Muscle of leg (tissue), 11 donors: ENCODE results near the gene IL17B. TPM values are rescaled to one million over a fixed set of nuclear protein-coding genes. Genes with fewer than 3 reads are reported as not detected.

Experiments
- DNase-seq: peaks from one replicate; pipeline ENCODE4 v3.0.0; 2013
- H3K27ac ChIP-seq: one replicate; pipeline ENCODE4 v1.5.1; 2013; ENCODE audit warnings: mild to moderate bottlenecking, low read length, control low read depth
- H3K27me3 ChIP-seq: one replicate; pipeline ENCODE4 v1.6.1; 2013; ENCODE audit warnings: low read length; ENCODE audit not compliant: control insufficient read depth, insufficient read depth
- H3K36me3 ChIP-seq: one replicate; pipeline ENCODE4 v1.6.1; 2013; ENCODE audit warnings: low read length; ENCODE audit not compliant: control insufficient read depth, insufficient read depth
- H3K4me1 ChIP-seq: one replicate; pipeline ENCODE4 v1.6.1; 2013; ENCODE audit warnings: low read length; ENCODE audit not compliant: control insufficient read depth, insufficient read depth
- H3K4me3 ChIP-seq: one replicate; pipeline ENCODE4 v1.5.1; 2013; ENCODE audit warnings: low read length, control low read depth
- H3K9me3 ChIP-seq: replicated peaks from 2 replicates; pipeline ENCODE4 v1.6.1; 2013; ENCODE audit warnings: low read depth, low read length; ENCODE audit not compliant: control insufficient read depth
- WGBS: methylation state at CpG from one replicate; pipeline ENCODE4 v1.1.5; 2013; ENCODE audit warnings: missing lambda C conversion rate; ENCODE audit not compliant: insufficient coverage; 5-methylcytosine and 5-hydroxymethylcytosine counted together
- polyA plus RNA-seq, 8 donors: library from polyadenylated mRNA; unstranded; fragments of 120-200 nt; gene quantifications; one replicate each; pipeline versions ENCODE4 v1.2.1 to v1.2.3, GENCODE V29; 2013; ENCODE audit warnings: inconsistent platforms in 1 of 8, low replicate concordance in 1 of 8; ENCODE audit not compliant: insufficient read length in 8 of 8, insufficient read depth in 1 of 8
- total RNA-seq: library from RNA; stranded (reverse); fragments of 120-200 nt; gene quantifications from one replicate; pipeline ENCODE4 v1.2.4, GENCODE V29; 2013

IL17B gene
- total and polyA plus RNA-seq, 9 donors, result 151 to 423 (median 289) TPM

DNA sequence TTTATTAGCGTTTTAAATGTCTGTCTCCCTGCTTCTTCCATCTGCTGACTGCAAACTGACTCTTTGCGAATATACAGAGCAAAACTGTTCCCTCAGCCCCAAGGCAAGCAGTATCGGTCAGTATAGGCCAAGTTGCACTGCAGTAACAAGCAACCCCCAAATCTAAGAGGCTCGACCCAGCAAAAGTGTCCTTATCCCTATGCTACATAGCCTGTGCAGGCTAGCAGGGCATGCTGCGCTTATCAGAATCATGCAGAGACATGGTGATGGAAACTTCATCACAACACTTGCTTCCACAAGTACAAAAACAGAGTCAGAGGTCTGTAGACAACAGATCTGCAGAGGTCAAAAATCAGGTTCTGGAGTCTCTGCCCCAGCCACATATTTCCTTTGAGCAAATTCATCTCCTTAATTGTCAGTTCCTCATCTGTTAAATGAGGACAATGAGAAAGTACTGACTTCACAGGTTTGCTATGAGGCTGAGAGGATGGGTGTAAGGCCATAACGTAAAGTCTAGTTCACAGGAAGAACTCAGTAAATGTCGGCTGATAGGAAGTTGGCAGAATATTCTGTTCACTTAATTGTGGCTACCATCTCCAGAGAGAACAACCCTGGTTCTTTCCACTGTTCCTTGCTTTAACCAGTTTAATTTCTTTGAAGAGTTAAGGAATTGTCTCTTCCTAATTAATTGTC lies 9.6 kb upstream of the IL17B start:
- Histone ChIP-seq H3K27me3 (no peaks in the 10 kb centered on the region), H3K27ac (no peak overlapping the region), H3K9me3 (no peaks in the 10 kb centered on the region), H3K4me1 (peaks cover 48% of the 10 kb centered on the region), H3K36me3 (no peaks in the 10 kb centered on the region), H3K4me3 (no peak overlapping the region)
- 93% methylated on average over 5 of the region's 7 CpGs for WGBS
- no peak for DNase-seq

DNA sequence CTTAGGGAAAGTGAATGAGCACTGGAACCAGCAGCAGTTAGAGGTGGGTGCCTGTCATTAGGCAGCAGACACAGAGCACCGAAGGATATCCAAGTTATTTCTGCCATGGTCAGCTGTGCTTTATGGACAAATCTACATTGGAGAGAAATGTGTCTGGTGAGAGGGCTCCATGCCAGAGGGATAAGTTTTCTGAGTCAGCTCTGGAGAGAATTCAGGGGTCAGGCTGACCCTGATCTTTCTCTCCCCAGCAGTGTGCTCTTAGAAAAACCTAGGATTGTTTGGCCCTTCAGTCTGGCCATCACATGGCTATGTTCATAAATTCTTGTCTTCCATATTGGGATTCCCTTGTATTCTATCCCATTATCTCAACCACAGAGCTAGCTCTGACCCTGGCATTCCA lies 8.9 kb upstream of the IL17B start:
- H3K36me3 ChIP-seq, result no peaks in the 10 kb centered on the region

DNA sequence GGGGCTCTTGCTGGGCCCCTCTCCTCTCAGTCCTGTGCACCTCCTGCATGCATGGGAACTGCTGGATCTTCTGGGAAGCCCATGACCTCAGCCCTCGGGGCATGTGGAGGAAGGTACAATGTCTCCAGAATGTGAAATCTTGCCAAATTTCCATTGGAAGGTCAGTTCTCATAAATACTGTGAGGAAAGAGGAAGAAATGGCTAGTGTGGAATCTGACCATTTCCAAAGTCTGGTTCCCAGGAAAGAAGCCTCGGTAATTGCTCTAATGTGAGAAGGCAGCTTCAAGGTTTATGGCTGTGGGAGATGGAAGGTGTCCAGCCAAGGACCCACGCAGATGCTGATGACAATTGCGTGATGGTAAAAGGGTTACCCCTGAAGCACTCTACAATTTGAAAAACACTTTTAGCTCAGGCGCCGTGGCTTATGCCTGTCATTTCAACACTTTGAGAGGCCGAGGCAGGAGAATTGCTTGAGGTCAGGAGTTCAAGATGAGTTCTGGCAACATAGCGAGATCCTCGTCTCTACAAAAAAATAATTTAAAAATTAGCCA lies 8.1 kb upstream of the IL17B start:
- H3K27ac ChIP-seq, result peak overlapping the region; percentile 69
- H3K27me3 ChIP-seq, result no peaks in the 10 kb centered on the region
- H3K9me3 ChIP-seq, result no peaks in the 10 kb centered on the region
- no peaks in the 10 kb centered on the region for H3K36me3 ChIP-seq
- no peak overlapping the region for H3K4me3 ChIP-seq
- peak; percentile 61 for DNase-seq
- peaks cover 63% of the 10 kb centered on the region for H3K4me1 ChIP-seq
- WGBS, result 31% methylated on average over 5 of the region's 9 CpGs

More for the DNA sequence above, 8.9 kb upstream of the IL17B start:
- WGBS, result 43% methylated on average over 1 of the region's 1 CpG
- Histone ChIP-seq H3K9me3 (no peaks in the 10 kb centered on the region), H3K27ac (peak overlapping the region; percentile 55), H3K27me3 (no peaks in the 10 kb centered on the region), H3K4me1 (peaks cover 54% of the 10 kb centered on the region), H3K4me3 (no peak overlapping the region)
- peak; percentile 44 for DNase-seq

DNA sequence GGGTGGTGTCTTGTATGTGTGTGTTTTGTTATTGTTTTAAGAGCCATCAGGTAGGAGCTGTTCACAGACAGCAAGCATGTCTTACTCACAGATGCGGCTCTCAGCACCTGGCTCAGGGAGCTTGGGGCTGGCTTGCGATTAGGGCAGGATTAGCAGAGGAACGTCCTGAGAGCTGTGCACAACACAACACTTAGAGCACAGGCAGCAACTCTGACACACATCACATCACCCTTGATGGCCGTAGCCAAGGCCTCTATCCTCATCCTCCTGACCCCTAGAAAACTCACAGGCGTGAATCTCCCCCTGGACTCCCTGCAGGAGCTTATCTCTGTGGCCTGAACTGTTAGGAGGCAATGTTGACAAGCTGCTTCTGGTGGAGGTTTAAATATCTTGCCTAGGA lies 7.1 kb upstream of the IL17B start:
- Histone ChIP-seq H3K4me1 (peaks cover 73% of the 10 kb centered on the region), H3K27ac (peak overlapping the region; percentile 37), H3K4me3 (no peak overlapping the region), H3K9me3 (no peaks in the 10 kb centered on the region), H3K27me3 (no peaks in the 10 kb centered on the region), H3K36me3 (no peaks in the 10 kb centered on the region)
- WGBS, result no CpG with 5 or more reads among the region's 5 CpGs
- no peak for DNase-seq

DNA sequence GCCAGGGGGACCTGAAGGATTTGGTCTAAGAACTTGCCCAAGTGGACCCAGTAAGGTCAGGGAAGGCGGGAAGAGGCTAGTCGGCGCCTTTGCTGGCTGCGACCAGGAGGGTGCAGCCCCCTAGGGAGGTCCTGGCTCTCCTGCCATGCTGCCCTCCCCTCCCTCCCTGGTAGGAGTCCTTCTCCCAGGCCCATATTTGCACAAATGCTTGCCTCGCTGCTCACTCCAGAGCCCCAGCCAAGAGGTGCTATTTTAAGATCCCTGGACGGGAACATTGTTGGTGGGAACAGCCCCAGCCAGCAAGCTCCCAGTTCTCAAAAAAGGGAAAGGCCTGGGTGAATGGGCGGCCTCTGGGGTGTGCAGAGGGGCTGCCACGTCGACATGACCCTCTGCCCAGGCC lies 4.3 kb upstream of the IL17B start:
- peak overlapping the region; percentile 78 for H3K27ac ChIP-seq
- WGBS, result 60% methylated on average over 1 of the region's 9 CpGs
- H3K27me3 ChIP-seq, result no peaks in the 10 kb centered on the region
- H3K4me3 ChIP-seq, result no peak overlapping the region
- peak; percentile 71 for DNase-seq
- H3K36me3 ChIP-seq, result no peaks in the 10 kb centered on the region
- H3K4me1 ChIP-seq, result peaks cover 79% of the 10 kb centered on the region
- no peaks in the 10 kb centered on the region for H3K9me3 ChIP-seq

DNA sequence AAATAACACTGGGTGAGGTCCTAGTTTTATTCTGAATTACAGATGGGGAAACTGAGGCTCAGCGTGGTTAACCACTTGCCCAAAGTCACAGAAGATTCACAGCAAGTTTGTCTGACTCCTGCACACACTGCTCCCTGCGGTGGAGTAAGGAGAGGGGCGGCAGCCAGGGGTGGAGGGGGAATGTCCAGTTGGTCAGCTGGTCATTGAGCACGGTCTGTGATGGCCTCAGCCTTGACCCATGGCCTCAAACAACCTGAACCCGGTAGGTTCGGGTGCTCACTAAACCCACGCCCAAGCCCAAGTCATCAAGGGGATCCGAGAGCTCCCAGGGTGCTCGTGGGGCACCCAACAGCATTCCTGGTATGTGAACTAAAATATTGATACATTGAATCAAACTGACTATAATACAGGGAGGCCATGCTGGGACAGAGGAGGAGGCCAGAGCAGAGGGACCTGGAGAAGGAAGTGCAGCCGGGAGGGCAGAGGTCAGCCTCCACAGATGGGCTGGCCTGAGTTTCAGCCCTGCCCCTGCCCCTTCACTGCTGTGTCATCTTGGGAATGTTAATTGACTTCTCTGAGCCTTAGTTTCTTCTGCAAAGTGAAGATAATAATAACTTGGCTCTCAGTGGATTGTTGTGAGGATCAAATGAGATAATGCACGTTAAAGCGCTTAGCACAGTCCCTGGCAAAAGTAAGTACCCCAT lies 3.6 kb upstream of the IL17B start:
- 78% methylated on average over 8 of the region's 12 CpGs for WGBS
- Histone ChIP-seq H3K27me3 (no peaks in the 10 kb centered on the region), H3K4me1 (peaks cover 76% of the 10 kb centered on the region), H3K9me3 (no peaks in the 10 kb centered on the region), H3K36me3 (no peaks in the 10 kb centered on the region), H3K27ac (peak overlapping the region; percentile 78), H3K4me3 (no peak overlapping the region)
- DNase-seq, result no peak

DNA sequence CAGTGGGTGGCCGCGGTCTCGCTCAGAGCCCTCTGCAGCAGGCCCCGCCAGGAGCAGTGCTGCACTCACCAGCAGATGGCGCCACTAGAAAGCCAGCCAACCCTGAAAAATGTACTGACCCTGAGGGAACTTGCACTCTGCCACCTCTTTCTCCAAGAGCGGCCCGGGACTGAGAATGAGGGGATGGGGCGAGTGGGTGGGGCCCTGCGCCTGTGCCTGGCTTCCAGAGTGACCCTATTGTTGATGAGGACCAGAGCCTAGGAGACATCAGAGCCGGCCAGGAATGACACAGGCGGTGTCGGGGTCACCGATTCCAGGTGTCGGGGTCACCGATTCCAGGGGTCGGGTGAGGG lies 2.9 kb upstream of the IL17B start:
- Histone ChIP-seq H3K4me3 (no peak overlapping the region), H3K36me3 (no peaks in the 10 kb centered on the region), H3K4me1 (peaks cover 69% of the 10 kb centered on the region), H3K27ac (no peak overlapping the region), H3K27me3 (no peaks in the 10 kb centered on the region), H3K9me3 (no peaks in the 10 kb centered on the region)
- WGBS, result 45% methylated on average over 11 of the region's 16 CpGs
- DNase-seq, result peak; percentile 81

DNA sequence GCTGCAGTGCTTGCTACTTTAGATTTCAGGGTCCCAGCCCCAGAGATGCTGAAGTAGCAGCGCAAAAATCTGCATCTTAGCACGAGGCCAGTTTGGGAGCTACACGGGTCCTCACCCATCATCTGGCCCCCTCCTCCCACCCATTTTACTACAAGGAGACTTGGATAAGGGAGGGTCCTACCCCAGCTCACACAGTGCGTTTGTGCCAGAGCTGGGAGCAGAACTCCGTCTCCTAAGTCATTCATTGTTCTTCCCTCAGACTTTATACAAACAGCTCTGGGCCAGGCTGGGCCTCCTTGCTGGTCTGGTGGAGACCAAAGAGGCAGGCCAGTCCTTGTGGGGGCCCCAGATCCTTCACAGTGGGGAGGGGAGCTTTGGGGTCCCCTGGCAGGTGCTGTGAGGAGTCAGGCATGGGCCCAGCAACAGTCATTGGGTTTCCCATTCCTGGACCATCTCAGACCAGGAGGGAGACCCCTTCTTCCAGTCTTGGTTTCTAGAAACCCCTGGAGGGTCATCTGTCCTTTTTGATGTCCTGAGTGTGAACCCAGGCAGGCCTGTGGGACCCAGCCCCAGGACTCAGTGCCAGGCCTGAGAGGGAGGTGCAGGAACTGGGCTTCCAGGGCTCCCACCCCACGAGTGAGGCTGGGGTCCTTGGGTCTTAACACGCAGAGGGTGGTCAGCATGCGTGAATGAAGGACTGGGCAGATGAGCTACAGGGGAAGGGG lies 2.3 kb upstream of the IL17B start:
- DNase-seq, result no peak
- Histone ChIP-seq H3K27me3 (no peaks in the 10 kb centered on the region), H3K36me3 (peaks cover 2% of the 10 kb centered on the region), H3K4me3 (no peak overlapping the region), H3K27ac (peak overlapping the region; percentile 38), H3K4me1 (peaks cover 72% of the 10 kb centered on the region), H3K9me3 (no peaks in the 10 kb centered on the region)
- 8% methylated on average over 3 of the region's 8 CpGs for WGBS

DNA sequence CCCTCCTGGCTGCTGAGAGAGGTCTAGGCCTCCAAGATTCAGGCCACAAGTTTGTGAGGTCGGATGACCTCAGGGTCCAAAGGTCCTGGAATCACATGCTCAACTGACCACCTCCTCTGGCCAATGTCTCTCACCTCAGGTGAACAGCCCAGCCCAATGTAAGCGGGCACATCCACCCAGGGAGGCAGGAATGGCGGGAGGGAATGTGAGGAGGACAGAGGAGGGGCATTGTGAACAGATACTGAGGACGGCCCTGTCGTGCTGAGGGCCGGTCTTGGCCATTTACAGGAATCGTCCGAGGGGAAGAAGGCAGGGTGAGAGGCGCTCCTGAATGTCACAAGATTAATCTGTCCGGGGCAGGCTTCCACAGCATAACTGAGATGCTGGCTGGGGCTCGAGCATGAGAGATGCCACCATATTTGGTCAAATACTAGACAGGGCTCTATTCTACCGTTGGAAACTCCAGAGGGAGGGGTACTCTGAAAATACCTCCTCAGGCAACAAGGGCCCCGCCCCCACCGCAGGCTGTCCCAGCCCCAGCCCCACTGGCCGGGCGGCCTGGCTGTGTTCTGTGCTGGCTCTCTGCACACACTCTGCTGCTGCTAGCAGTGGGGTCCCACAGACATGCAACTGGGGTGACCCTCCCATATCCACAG lies 1.5 kb upstream of the IL17B start:
- Histone ChIP-seq H3K9me3 (no peaks in the 10 kb centered on the region), H3K36me3 (peaks cover 3% of the 10 kb centered on the region), H3K4me1 (peaks cover 71% of the 10 kb centered on the region), H3K27me3 (no peaks in the 10 kb centered on the region), H3K4me3 (no peak overlapping the region), H3K27ac (peak overlapping the region; percentile 62)
- 73% methylated on average over 10 of the region's 16 CpGs for WGBS
- DNase-seq, result no peak
